Right lobe of liver (tissue), 6 donors: ENCODE measurements around the gene COLEC11. TPM values are rescaled to one million over a fixed set of nuclear protein-coding genes. Genes with fewer than 3 reads are reported as not detected.
"Not testable (repeated sequence)": the region's sequence is repeated elsewhere in the genome, so short reads cannot be mapped to it uniquely, and the experiment has no call there.

Source experiments
- ATAC-seq, 4 donors: fragments of 200-7000 bp; cut with Tn5 transposase; one replicate each; pipeline ENCODE4 v1.9.1; 2020; ENCODE audit warnings: mild to moderate bottlenecking in 4 of 4, moderate library complexity in 4 of 4
- DNase-seq, 3 donors: peaks; one replicate each; pipeline ENCODE4 v3.0.0-alpha.2; 2020
- H3K27ac ChIP-seq, 3 donors: fragments of 200-600 bp; one replicate each; pipeline ENCODE4 v1.8.0; 2022
- H3K27me3 ChIP-seq, 2 donors: fragments of 200-600 bp; one replicate each; pipeline ENCODE4 v1.8.0; 2022
- H3K36me3 ChIP-seq, 4 donors: fragments of 200-600 bp; sonication (generic) in 1 of 4; one replicate each; pipeline versions ENCODE4 v1.5.1 to v1.8.0; 2017 to 2022; ENCODE audit warnings: control low read depth in 1 of 4
- H3K4me1 ChIP-seq, 4 donors: fragments of 200-600 bp; sonication (generic) in 1 of 4; one replicate each; pipeline versions ENCODE4 v1.5.1 to v1.8.0; 2017 to 2022; ENCODE audit warnings: control low read depth in 1 of 4
- H3K4me3 ChIP-seq, 3 donors: fragments of 200-600 bp; one replicate each; pipeline ENCODE4 v1.8.0; 2022
- H3K9me3 ChIP-seq, 4 donors: fragments of 200-600 bp; sonication (generic) in 1 of 4; one replicate each; pipeline versions ENCODE4 v1.5.1 to v1.8.0; 2017 to 2022; ENCODE audit warnings: control low read depth in 1 of 4
- POLR2A ChIP-seq: fragments of 450-650 bp; IDR thresholded peaks from one replicate; pipeline ENCODE4 v1.6.1; 2017; ENCODE audit warnings: antibody characterized with exemption, mild to moderate bottlenecking
- WGBS: methylation state at CpG from one replicate; pipeline ENCODE4 v1.1.6; 2018; ENCODE audit warnings: low coverage, low lambda C conversion rate; ENCODE audit not compliant: insufficient coverage; ENCODE audit errors: missing lambda C conversion rate; 5-methylcytosine and 5-hydroxymethylcytosine counted together
- intact Hi-C, 2 donors: fragments of 100-400 bp; cut with DNase I; formaldehyde crosslinking; loops; one replicate each; pipeline versions ENCODE4 v1.11.2 to v1.14.1; 2022
- total RNA-seq, 6 experiments: library from RNA; depleted of rRNA in 2 of 6; stranded (reverse); fragments of >200 nt in 2 of 6; fragmentation: NEBNext Ultra II Directional in 3 of 6; extraction: Animal tissue kit (Norgen Biotek cat#: 25700) in 3 of 6; gene quantifications; one replicate each; pipeline versions ENCODE4 v1.1.0 to v1.2.4, GENCODE V29; 2016 to 2023
- TF ChIP-seq, protein P1 (sequence below), 4 donors: fragments of 200-600 bp in 3 of 4; fragments of 450-650 bp in 1 of 4; IDR thresholded peaks; one replicate each; pipeline versions ENCODE4 v1.5.1 to v1.8.0; 2016 to 2022; ENCODE audit warnings: antibody characterized with exemption in 4 of 4, mild to moderate bottlenecking in 2 of 4
- donor health status: DM: no; HTN: yes; CAD: no.
- donor health status: DM: no; HTN: no; CAD: no.
- donor health status: DM: no; HTN: no; CAD: no.
- donor health status: DM: no; HTN: yes; CAD: no.
- donor health status: DM: no; HTN: yes; CAD: no.

COLEC11 gene
- total RNA-seq, 6 experiments from 2014 or later, result 25.2 to 58.6 (median 41.1) TPM

DNA sequence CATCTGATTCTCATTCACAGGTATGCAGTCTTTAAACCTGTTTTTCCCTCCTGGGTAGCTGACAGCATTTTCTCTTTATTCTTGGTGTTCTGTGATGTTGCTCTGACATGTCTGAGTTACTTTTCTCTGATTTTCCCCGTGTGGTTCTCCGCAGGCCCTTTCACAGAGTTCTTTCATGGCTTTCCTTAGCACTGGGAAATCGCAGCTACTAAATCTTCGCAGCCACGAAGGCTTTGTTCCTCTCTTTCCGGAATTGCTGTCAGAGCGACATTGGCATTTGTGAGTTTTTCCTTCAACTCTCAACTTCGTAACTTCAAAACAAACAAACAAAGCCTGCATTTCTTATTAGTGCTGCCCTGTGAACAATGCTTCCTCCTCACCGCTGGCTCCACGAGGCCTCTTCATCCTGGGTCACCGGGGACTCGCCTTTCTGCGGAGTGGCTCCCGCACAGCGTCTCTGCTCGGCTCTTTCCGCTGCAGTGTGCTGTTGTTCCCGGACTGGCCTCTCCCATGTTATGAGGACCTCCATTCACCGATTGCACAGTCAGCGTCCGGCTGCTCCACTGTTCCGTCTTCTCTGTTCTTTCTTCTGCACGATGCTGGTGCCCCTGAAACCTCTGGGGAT is 16.1 kb downstream of the COLEC11 start:
- DNase-seq, result no peak
- ATAC-seq, result no peak
- no peaks in the 10 kb centered on the region for H3K36me3 ChIP-seq
- H3K4me3 ChIP-seq, result no peak overlapping the region
- TF ChIP-seq, protein P1, sequence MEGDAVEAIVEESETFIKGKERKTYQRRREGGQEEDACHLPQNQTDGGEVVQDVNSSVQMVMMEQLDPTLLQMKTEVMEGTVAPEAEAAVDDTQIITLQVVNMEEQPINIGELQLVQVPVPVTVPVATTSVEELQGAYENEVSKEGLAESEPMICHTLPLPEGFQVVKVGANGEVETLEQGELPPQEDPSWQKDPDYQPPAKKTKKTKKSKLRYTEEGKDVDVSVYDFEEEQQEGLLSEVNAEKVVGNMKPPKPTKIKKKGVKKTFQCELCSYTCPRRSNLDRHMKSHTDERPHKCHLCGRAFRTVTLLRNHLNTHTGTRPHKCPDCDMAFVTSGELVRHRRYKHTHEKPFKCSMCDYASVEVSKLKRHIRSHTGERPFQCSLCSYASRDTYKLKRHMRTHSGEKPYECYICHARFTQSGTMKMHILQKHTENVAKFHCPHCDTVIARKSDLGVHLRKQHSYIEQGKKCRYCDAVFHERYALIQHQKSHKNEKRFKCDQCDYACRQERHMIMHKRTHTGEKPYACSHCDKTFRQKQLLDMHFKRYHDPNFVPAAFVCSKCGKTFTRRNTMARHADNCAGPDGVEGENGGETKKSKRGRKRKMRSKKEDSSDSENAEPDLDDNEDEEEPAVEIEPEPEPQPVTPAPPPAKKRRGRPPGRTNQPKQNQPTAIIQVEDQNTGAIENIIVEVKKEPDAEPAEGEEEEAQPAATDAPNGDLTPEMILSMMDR (IDR thresholded peaks at IDR 0.05), result no peak
- TF ChIP-seq POLR2A, result no peak
- 67% methylated on average over 22 of the region's 23 CpGs for WGBS
- H3K9me3 ChIP-seq, result no peaks in the 10 kb centered on the region
- no peaks in the 10 kb centered on the region for H3K27me3 ChIP-seq
- H3K27ac ChIP-seq, result no peak overlapping the region
- intact Hi-C loops, result no loop called here
- no peaks in the 10 kb centered on the region for H3K4me1 ChIP-seq

DNA sequence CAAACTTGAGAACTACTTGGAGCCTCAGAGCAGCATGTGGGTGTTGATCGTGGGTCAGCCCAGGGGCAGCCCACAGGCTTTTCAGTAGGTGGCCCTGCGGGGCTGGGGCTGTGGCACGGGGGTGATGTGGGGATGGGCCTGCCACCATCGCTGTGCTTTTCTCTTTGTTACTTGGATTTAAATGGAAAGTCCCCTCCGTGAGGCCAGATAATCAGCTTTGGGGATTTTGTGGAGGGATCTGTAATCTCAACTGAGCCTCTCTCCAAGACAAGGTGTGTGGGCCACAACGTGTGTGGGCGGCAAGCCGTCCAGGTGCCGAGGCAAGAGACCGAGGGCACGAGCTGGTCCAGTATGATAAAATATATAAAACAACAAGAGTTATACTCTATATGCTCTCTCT is 16.7 kb downstream of the COLEC11 start:
- 61% methylated on average over 11 of the region's 11 CpGs for WGBS
- DNase-seq, result no peak
- H3K27me3 ChIP-seq, result no peaks in the 10 kb centered on the region
- TF ChIP-seq, protein P1 (IDR thresholded peaks at IDR 0.05), result no peak
- no peak for TF ChIP-seq POLR2A
- no peak for ATAC-seq
- no peaks in the 10 kb centered on the region for H3K9me3 ChIP-seq
- intact Hi-C loops, result no loop called here
- H3K4me3 ChIP-seq, result no peak overlapping the region
- no peaks in the 10 kb centered on the region for H3K4me1 ChIP-seq
- H3K36me3 ChIP-seq, result no peaks in the 10 kb centered on the region
- H3K27ac ChIP-seq, result no peak overlapping the region

DNA sequence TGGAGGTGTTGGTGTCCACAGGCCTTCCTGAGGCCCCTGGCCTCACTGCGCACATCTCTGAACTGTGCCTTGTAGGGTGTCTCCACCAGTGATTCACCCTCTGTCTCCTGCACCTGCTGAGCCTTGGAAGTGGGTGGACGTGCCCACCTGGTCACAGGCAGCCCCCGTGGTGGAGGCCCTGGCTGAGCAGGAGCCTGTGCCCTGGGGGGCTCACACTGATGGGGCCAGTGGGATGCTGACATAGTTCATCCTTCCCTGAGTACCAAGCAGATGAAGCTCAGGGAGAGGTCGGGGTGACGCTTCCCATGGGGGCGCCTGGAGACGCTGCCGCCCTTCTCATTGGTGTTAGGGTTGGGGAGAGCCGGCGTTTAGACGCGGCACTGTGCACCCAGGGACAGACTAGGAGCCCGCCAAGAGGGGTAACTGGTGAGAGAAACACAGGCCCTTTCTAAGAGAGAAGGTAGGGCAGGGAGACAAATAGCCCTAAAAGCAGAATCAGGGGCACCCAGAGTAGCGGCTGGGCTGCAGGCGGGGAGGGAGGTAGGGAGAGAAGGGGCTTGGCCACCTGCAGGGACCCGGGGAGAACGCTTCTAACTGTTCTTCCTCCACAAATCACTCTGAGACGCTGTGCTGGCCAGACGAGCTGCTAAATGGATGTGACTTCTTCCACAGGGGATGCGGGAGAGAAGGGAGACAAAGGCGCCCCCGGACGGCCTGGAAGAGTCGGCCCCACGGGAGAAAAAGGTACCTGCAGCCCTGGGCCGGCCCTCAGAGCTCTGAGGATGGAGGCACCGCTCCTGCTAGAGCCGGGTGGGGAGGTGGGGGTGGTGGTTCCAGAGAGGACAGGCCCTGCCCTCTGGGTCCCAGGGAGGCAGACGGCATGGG is 18.0 kb downstream of the COLEC11 start:
- no peak for TF ChIP-seq POLR2A
- TF ChIP-seq, protein P1 (IDR thresholded peaks at IDR 0.05), result no peak

DNA sequence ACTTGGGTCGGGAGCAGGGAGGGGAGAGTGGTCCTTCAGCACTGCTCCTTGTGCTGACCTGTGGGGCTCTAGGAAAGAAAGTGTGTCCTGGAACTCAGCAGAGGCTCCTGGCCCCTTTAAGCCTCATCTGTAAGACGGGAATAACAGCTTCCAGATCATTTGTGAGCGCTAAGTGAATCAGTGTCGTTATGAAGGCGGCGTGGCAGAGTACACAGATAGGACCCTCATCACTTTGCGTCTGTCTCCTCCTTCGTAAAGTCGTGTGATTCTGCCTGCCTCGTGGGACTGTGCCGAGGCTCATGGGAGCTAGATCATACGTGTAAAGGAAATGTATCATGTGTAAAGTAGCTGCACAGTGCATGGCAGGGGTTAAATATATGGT is 18.6 kb downstream of the COLEC11 start:
- no peak for DNase-seq
- TF ChIP-seq, protein P1 (IDR thresholded peaks at IDR 0.05), result no peak
- no peak for TF ChIP-seq POLR2A
- no peak for ATAC-seq
- no peaks in the 10 kb centered on the region for H3K4me1 ChIP-seq
- WGBS, result 80% methylated on average over 11 of the region's 12 CpGs
- intact Hi-C loops, result no loop called here
- H3K36me3 ChIP-seq, result no peaks in the 10 kb centered on the region
- no peak overlapping the region for H3K27ac ChIP-seq
- no peak overlapping the region for H3K4me3 ChIP-seq
- H3K27me3 ChIP-seq, result no peaks in the 10 kb centered on the region
- H3K9me3 ChIP-seq, result no peaks in the 10 kb centered on the region

More for the DNA sequence above, 18.0 kb downstream of the COLEC11 start:
- WGBS, result 56% methylated on average over 14 of the region's 29 CpGs
- no peaks in the 10 kb centered on the region for H3K36me3 ChIP-seq
- DNase-seq (peak in 2 of 3 donors; percentile 40 to 48), ATAC-seq (peak in 1 of 4 donors; percentile 20)
- H3K4me1 ChIP-seq, result no peaks in the 10 kb centered on the region
- intact Hi-C loops, result no loop called here
- H3K27ac ChIP-seq, result no peak overlapping the region
- no peak overlapping the region for H3K4me3 ChIP-seq
- no peaks in the 10 kb centered on the region for H3K27me3 ChIP-seq
- H3K9me3 ChIP-seq, result no peaks in the 10 kb centered on the region

DNA sequence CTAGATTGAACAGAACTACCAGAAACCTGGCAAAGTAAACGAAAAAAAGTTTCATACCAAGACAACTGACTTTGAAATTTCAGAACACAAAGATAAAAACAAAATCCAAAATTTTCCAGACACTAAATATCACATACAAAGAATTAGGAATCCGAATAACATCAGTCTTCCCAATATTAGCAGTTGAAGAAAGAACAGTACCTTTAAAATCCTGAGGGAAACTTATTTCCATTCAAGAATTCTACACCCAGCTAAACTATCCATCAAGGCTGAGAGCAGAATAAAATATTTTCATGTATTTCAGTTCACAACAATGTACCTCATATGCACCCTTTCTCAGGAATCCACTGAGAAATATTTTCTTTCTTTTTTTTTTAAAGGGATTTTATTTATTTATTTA is 19.8 kb downstream of the COLEC11 start:
- DNase-seq, H3K4me3 ChIP-seq, H3K36me3 ChIP-seq, intact Hi-C loops, H3K27me3 ChIP-seq, H3K4me1 ChIP-seq, ATAC-seq, H3K9me3 ChIP-seq, H3K27ac ChIP-seq: not testable (repeated sequence)
- WGBS, result 38% methylated on average over 2 of the region's 2 CpGs

DNA sequence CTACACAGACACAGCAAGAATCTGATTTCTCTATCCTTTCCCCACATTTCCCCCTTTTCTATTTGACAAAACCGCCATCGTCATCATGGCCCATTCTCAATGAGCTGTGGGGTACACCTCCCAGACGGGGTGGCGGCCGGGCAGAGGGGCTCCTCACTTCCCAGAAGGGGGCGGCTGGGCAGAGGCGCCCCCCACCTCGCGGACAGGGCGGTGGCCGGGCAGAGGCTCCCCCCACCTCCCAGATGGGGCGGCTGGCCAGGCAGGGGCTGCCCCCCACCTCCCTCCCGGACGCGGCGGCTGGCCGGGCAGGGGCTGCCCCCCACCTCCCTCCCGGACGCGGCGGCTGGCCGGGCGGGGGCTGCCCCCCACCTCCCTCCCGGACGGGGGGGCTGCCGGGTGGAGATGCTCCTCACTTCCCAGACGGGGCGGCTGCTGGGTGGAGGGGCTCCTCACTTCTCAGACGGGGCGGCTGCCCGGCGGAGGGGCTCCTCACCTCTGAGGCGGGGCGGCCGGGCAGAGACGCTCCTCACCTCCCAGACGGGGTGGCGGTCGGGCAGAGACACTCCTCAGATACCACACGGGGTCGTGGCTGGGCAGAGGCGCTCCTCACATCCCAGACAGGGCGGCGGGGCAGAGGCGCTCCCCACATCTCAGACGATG is 20.8 kb downstream of the COLEC11 start:
- intact Hi-C loops, ATAC-seq, H3K4me1 ChIP-seq, H3K4me3 ChIP-seq, H3K27me3 ChIP-seq, H3K27ac ChIP-seq, H3K9me3 ChIP-seq, DNase-seq, H3K36me3 ChIP-seq: not testable (repeated sequence)
- WGBS, result 85% methylated on average over 14 of the region's 46 CpGs
